ENCODE data around the gene TST. TPM values are rescaled to one million over a fixed set of nuclear protein-coding genes. Genes with fewer than 3 reads are reported as not detected.

Gene TST
- polyA plus RNA-seq, 1 donor from 2014 or later = 5.4 TPM

- Histone ChIP-seq H3F3A (ENCODE audit: insufficient read depth, low read length, poor library complexity, severe bottlenecking) (no peaks in the 10 kb centered on the region), H3K27me3 (ENCODE audit: insufficient read depth, low read depth, low read length) (no peaks in the 10 kb centered on the region), H3K9me3 (ENCODE audit: low read length) (no peaks in the 10 kb centered on the region), H3K4me2 (ENCODE audit: low read length) (no peak overlapping the region), H4K20me1 (ENCODE audit: insufficient read depth) (no peaks in the 10 kb centered on the region), H3K9me2 (ENCODE audit: insufficient read depth, low read length) (no peaks in the 10 kb centered on the region), H3K9ac (ENCODE audit: low read length) (no peak overlapping the region), H3K79me2 (replicated peaks; ENCODE audit: insufficient read depth, low read length) (no peaks in the 10 kb centered on the region), H3K27ac (ENCODE audit: low read length) (no peak overlapping the region), H3K4me3 (ENCODE audit: low read length) (no peak overlapping the region), H2AFZ (ENCODE audit: low read depth, low read length) (no peak overlapping the region), H3K36me3 (ENCODE audit: insufficient read depth, low read length) (no peaks in the 10 kb centered on the region)
- TF ChIP-seq EP300 (conservative IDR thresholded peaks at IDR 0.05; ENCODE audit: poor library complexity, severe bottlenecking) (no peak), POLR2AphosphoS5 (IDR thresholded peaks at IDR 0.05) (no peak), REST (IDR thresholded peaks at IDR 0.05; ENCODE audit: borderline replicate concordance) (no peak), MXI1 (conservative IDR thresholded peaks at IDR 0.05; ENCODE audit: poor library complexity, severe bottlenecking) (no peak), EZH2 (IDR thresholded peaks at IDR 0.05; ENCODE audit: borderline replicate concordance, insufficient read depth, low read length, poor library complexity, severe bottlenecking) (no peak), TAF1 (IDR thresholded peaks at IDR 0.05; ENCODE audit: low read depth) (no peak), RAD21 (conservative IDR thresholded peaks at IDR 0.05) (no peak), SMC3 (conservative IDR thresholded peaks at IDR 0.05; ENCODE audit: poor library complexity) (no peak)
- TF ChIP-seq, protein P1, sequence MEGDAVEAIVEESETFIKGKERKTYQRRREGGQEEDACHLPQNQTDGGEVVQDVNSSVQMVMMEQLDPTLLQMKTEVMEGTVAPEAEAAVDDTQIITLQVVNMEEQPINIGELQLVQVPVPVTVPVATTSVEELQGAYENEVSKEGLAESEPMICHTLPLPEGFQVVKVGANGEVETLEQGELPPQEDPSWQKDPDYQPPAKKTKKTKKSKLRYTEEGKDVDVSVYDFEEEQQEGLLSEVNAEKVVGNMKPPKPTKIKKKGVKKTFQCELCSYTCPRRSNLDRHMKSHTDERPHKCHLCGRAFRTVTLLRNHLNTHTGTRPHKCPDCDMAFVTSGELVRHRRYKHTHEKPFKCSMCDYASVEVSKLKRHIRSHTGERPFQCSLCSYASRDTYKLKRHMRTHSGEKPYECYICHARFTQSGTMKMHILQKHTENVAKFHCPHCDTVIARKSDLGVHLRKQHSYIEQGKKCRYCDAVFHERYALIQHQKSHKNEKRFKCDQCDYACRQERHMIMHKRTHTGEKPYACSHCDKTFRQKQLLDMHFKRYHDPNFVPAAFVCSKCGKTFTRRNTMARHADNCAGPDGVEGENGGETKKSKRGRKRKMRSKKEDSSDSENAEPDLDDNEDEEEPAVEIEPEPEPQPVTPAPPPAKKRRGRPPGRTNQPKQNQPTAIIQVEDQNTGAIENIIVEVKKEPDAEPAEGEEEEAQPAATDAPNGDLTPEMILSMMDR (IDR thresholded peaks at IDR 0.05; ENCODE audit: poor library complexity, severe bottlenecking) = no peak
These were observed 34.8 kb upstream of the TST start for GRCh38 chr22:37054056-37054395.

- Histone ChIP-seq H3K9me3 (ENCODE audit: low read length) (no peaks in the 10 kb centered on the region), H2AFZ (ENCODE audit: low read depth, low read length) (no peak overlapping the region), H4K20me1 (ENCODE audit: insufficient read depth) (no peaks in the 10 kb centered on the region), H3K9me2 (ENCODE audit: insufficient read depth, low read length) (no peaks in the 10 kb centered on the region), H3K79me2 (replicated peaks; ENCODE audit: insufficient read depth, low read length) (no peaks in the 10 kb centered on the region), H3K4me2 (ENCODE audit: low read length) (no peak overlapping the region), H3F3A (ENCODE audit: insufficient read depth, low read length, poor library complexity, severe bottlenecking) (no peaks in the 10 kb centered on the region), H3K4me3 (ENCODE audit: low read length) (peak overlapping the region; percentile 83), H3K27ac (ENCODE audit: low read length) (no peak overlapping the region), H3K9ac (ENCODE audit: low read length) (no peak overlapping the region), H3K27me3 (ENCODE audit: insufficient read depth, low read depth, low read length) (no peaks in the 10 kb centered on the region), H3K36me3 (ENCODE audit: insufficient read depth, low read length) (no peaks in the 10 kb centered on the region)
- TF ChIP-seq POLR2AphosphoS5 (IDR thresholded peaks at IDR 0.05) (no peak), EP300 (conservative IDR thresholded peaks at IDR 0.05; ENCODE audit: poor library complexity, severe bottlenecking) (no peak), MXI1 (conservative IDR thresholded peaks at IDR 0.05; ENCODE audit: poor library complexity, severe bottlenecking) (no peak), EZH2 (IDR thresholded peaks at IDR 0.05; ENCODE audit: borderline replicate concordance, insufficient read depth, low read length, poor library complexity, severe bottlenecking) (no peak), SMC3 (conservative IDR thresholded peaks at IDR 0.05; ENCODE audit: poor library complexity) (no peak), RAD21 (conservative IDR thresholded peaks at IDR 0.05) (no peak), TAF1 (IDR thresholded peaks at IDR 0.05; ENCODE audit: low read depth) (no peak), REST (IDR thresholded peaks at IDR 0.05; ENCODE audit: borderline replicate concordance) (no peak)
- TF ChIP-seq, protein P1 (IDR thresholded peaks at IDR 0.05; ENCODE audit: poor library complexity, severe bottlenecking) = no peak
These were observed 34.2 kb upstream of the TST start for GRCh38 chr22:37053310-37054055.
